Astrocyte (in vitro differentiated cells and primary cell): ENCODE results near the gene MED15. TPM values are rescaled to one million over a fixed set of nuclear protein-coding genes. Genes with fewer than 3 reads are reported as not detected.

Source experiments
- DNase-seq: peaks from one replicate; pipeline ENCODE4 v3.0.0-alpha.2; 2010; ENCODE audit warnings: low read depth
- FAIRE-seq: peaks from 2 replicates; lab custom pipeline; 2011; peaks lifted over from hg19 to GRCh38; lab: Jason Lieb, UNC
- H2AFZ ChIP-seq: 2 replicates; pipeline ENCODE4 v1.6.0; 2012; ENCODE audit warnings: low read depth, low read length, inconsistent platforms
- H3K27ac ChIP-seq: 2 replicates; pipeline ENCODE4 v1.5.1; 2011; ENCODE audit warnings: low read depth, low read length, inconsistent platforms
- H3K27me3 ChIP-seq: 2 replicates; pipeline ENCODE4 v1.6.0; 2011; ENCODE audit warnings: low read length, inconsistent platforms; ENCODE audit not compliant: insufficient read depth
- H3K36me3 ChIP-seq: 2 replicates; pipeline ENCODE4 v1.5.1; 2011; ENCODE audit warnings: low read length, inconsistent platforms; ENCODE audit not compliant: insufficient read depth
- H3K4me1 ChIP-seq: 2 replicates; pipeline ENCODE4 v1.5.1; 2011; ENCODE audit warnings: low read length, inconsistent platforms; ENCODE audit not compliant: insufficient read depth
- H3K4me2 ChIP-seq: 2 replicates; pipeline ENCODE4 v1.6.0; 2012; ENCODE audit warnings: low read length, inconsistent platforms
- H3K4me3 ChIP-seq: 2 replicates; pipeline ENCODE4 v1.5.1; 2011; ENCODE audit warnings: low read depth, mild to moderate bottlenecking, low read length, inconsistent platforms; ENCODE audit not compliant: insufficient read depth
- H3K79me2 ChIP-seq: 2 replicates; pipeline ENCODE4 v1.6.0; 2012; ENCODE audit warnings: mild to moderate bottlenecking, low read length, inconsistent platforms; ENCODE audit not compliant: insufficient read depth
- H3K9ac ChIP-seq: 2 replicates; pipeline ENCODE4 v1.6.0; 2012; ENCODE audit warnings: mild to moderate bottlenecking, low read length, inconsistent platforms
- H3K9me3 ChIP-seq: 2 replicates; pipeline ENCODE4 v1.5.1; 2012; ENCODE audit warnings: low read depth, mild to moderate bottlenecking, low read length, inconsistent platforms; ENCODE audit not compliant: insufficient read depth
- H4K20me1 ChIP-seq: 2 replicates; pipeline ENCODE4 v1.6.0; 2012; ENCODE audit warnings: low read length, inconsistent platforms; ENCODE audit not compliant: insufficient read depth
- H3K27ac Mint-ChIP-seq: one replicate; pipeline ENCODE4 v1.8.0; 2021; ENCODE audit warnings: mild to moderate bottlenecking, mixed read lengths; ENCODE audit not compliant: unreplicated experiment
- H3K27me3 Mint-ChIP-seq: one replicate; pipeline ENCODE4 v1.8.0; 2021; ENCODE audit warnings: low read depth, mixed read lengths; ENCODE audit not compliant: unreplicated experiment
- H3K36me3 Mint-ChIP-seq: one replicate; pipeline ENCODE4 v1.8.0; 2021; ENCODE audit warnings: low read depth, mixed read lengths; ENCODE audit not compliant: unreplicated experiment
- H3K4me1 Mint-ChIP-seq: one replicate; pipeline ENCODE4 v1.8.0; 2021; ENCODE audit warnings: low read depth, mixed read lengths; ENCODE audit not compliant: unreplicated experiment
- H3K4me3 Mint-ChIP-seq: one replicate; pipeline ENCODE4 v1.8.0; 2021; ENCODE audit warnings: mild to moderate bottlenecking, moderate library complexity, mixed read lengths; ENCODE audit not compliant: unreplicated experiment
- H3K9me3 Mint-ChIP-seq: one replicate; pipeline ENCODE4 v1.8.0; 2021; ENCODE audit warnings: mild to moderate bottlenecking, mixed read lengths; ENCODE audit not compliant: unreplicated experiment
- CTCF ChIP-seq: IDR thresholded peaks from 2 replicates; pipeline ENCODE4 v1.5.1; 2011; ENCODE audit warnings: low read depth, mild to moderate bottlenecking, inconsistent platforms, low read length, moderate library complexity; ENCODE audit not compliant: insufficient read depth
- EZH2 ChIP-seq: IDR thresholded peaks from 2 replicates; pipeline ENCODE4 v1.6.1; 2012; ENCODE audit warnings: mild to moderate bottlenecking, low read length, inconsistent platforms; ENCODE audit not compliant: insufficient read depth
- total RNA-seq: library from RNA; stranded (reverse); gene quantifications from 2 replicates; pipeline ENCODE4 v1.2.1, GENCODE V29; 2021

Gene MED15
- total RNA-seq, 1 donor from 2014 or later = 153 TPM

GRCh38 chr22:20578707-20579106 lies 71.3 kb downstream of the MED15 start:
- H3K27me3 ChIP-seq = no peaks in the 10 kb centered on the region
- Mint-ChIP-seq H3K36me3 (peaks cover 16% of the 10 kb centered on the region), H3K27me3 (no peaks in the 10 kb centered on the region), H3K4me1 (peaks cover 10% of the 10 kb centered on the region), H3K4me3 (no peak overlapping the region), H3K27ac (no peak overlapping the region), H3K9me3 (no peaks in the 10 kb centered on the region)
- no peaks in the 10 kb centered on the region for H3K9me3 ChIP-seq
- no peak overlapping the region for H3K4me3 ChIP-seq
- H3K4me2 ChIP-seq = no peak overlapping the region
- FAIRE-seq (no peak), DNase-seq (no peak)
- H3K9ac ChIP-seq = no peak overlapping the region
- H3K4me1 ChIP-seq = no peaks in the 10 kb centered on the region
- H2AFZ ChIP-seq = no peak overlapping the region
- TF ChIP-seq EZH2 (no peak), CTCF (no peak)
- peaks cover 81% of the 10 kb centered on the region for H3K79me2 ChIP-seq
- H3K27ac ChIP-seq = no peak overlapping the region
- H4K20me1 ChIP-seq = peaks cover 95% of the 10 kb centered on the region
- H3K36me3 ChIP-seq = peaks cover 59% of the 10 kb centered on the region

GRCh38 chr22:20579273-20580120 lies 72.1 kb downstream of the MED15 start:
- peaks cover 10% of the 10 kb centered on the region for H3K4me1 Mint-ChIP-seq
- H3K4me2 ChIP-seq = no peak overlapping the region
- peaks cover 74% of the 10 kb centered on the region for H3K79me2 ChIP-seq
- peaks cover 18% of the 10 kb centered on the region for H3K36me3 Mint-ChIP-seq
- no peak overlapping the region for H2AFZ ChIP-seq
- H3K27me3 Mint-ChIP-seq = no peaks in the 10 kb centered on the region
- no peaks in the 10 kb centered on the region for H3K9me3 ChIP-seq
- no peaks in the 10 kb centered on the region for H3K27me3 ChIP-seq
- no peak overlapping the region for H3K4me3 Mint-ChIP-seq
- DNase-seq (no peak), FAIRE-seq (no peak)
- peaks cover 58% of the 10 kb centered on the region for H3K36me3 ChIP-seq
- no peak overlapping the region for H3K27ac ChIP-seq
- no peak for TF ChIP-seq CTCF
- TF ChIP-seq EZH2 = no peak
- no peak overlapping the region for H3K4me3 ChIP-seq
- no peak overlapping the region for H3K27ac Mint-ChIP-seq
- no peaks in the 10 kb centered on the region for H3K9me3 Mint-ChIP-seq
- peaks cover 95% of the 10 kb centered on the region for H4K20me1 ChIP-seq
- H3K4me1 ChIP-seq = no peaks in the 10 kb centered on the region
- no peak overlapping the region for H3K9ac ChIP-seq

- H3K4me2 ChIP-seq = no peak overlapping the region
- FAIRE-seq (no peak), DNase-seq (no peak)
- no peaks in the 10 kb centered on the region for H3K9me3 ChIP-seq
- H3K27me3 Mint-ChIP-seq = no peaks in the 10 kb centered on the region
- H3K4me1 ChIP-seq = no peaks in the 10 kb centered on the region
- H3K27ac ChIP-seq = no peak overlapping the region
- TF ChIP-seq EZH2 (no peak), CTCF (no peak)
- no peaks in the 10 kb centered on the region for H3K9me3 Mint-ChIP-seq
- peaks cover 52% of the 10 kb centered on the region for H3K36me3 ChIP-seq
- peaks cover 67% of the 10 kb centered on the region for H3K79me2 ChIP-seq
- no peaks in the 10 kb centered on the region for H3K27me3 ChIP-seq
- peaks cover 15% of the 10 kb centered on the region for H3K36me3 Mint-ChIP-seq
- no peak overlapping the region for H3K4me3 Mint-ChIP-seq
- H3K9ac ChIP-seq = no peak overlapping the region
- H3K4me1 Mint-ChIP-seq = peaks cover 10% of the 10 kb centered on the region
- H2AFZ ChIP-seq = no peak overlapping the region
- H3K4me3 ChIP-seq = no peak overlapping the region
- H4K20me1 ChIP-seq = peaks cover 95% of the 10 kb centered on the region
- H3K27ac Mint-ChIP-seq = no peak overlapping the region
These were observed 72.8 kb downstream of the MED15 start for GRCh38 chr22:20580179-20580578.
